ENCODE measurements around the gene FNIP1.
A peak's percentile ranks its signal among the peaks of the same experiment; 100 is the strongest.
"Not testable (repeated sequence)": the region's sequence is repeated elsewhere in the genome, so short reads cannot be mapped to it uniquely, and the experiment has no call there.

Gene FNIP1

GRCh38 chr5:131637694-131638093 lies 159.1 kb downstream of the FNIP1 start:
- no peak for DNase-seq (ENCODE audit: low read depth)

- DNase-seq (ENCODE audit: low read depth) = no peak
Measured at GRCh38 chr5:131635684-131636572, 160.9 kb downstream of the FNIP1 start.

- DNase-seq (ENCODE audit: low read depth) = peak; percentile 92
Measured at GRCh38 chr5:131634996-131635683, 161.7 kb downstream of the FNIP1 start, which contains the start of gene RAPGEF6. RAPGEF6 (minus strand) TSS chr5:131635229; CDS start chr5:131635030, 199 bp downstream.

- peak; percentile 45 for DNase-seq (ENCODE audit: low read depth)
Measured at GRCh38 chr5:131634666-131634995, 162.2 kb downstream of the FNIP1 start.

DNA sequence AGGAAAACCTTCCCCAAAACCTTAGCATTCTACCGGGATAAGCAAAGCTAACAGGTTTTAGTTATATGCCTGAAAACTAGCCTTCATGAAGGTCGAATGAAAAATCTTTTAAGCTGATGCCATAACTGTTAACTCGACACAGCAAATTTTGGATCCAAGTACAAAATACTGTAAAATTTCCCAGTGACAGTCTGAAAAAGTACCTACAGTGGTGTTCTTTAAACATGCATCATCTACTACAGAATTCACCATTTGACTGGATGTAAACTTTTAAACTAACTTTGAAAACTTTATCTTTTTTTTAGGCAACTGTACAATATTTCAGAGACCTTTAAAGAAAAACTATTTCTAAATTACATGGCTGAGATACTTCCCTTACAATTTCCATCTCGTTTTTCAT lies 162.6 kb downstream of the FNIP1 start:
- no peak for DNase-seq (ENCODE audit: low read depth)

DNA sequence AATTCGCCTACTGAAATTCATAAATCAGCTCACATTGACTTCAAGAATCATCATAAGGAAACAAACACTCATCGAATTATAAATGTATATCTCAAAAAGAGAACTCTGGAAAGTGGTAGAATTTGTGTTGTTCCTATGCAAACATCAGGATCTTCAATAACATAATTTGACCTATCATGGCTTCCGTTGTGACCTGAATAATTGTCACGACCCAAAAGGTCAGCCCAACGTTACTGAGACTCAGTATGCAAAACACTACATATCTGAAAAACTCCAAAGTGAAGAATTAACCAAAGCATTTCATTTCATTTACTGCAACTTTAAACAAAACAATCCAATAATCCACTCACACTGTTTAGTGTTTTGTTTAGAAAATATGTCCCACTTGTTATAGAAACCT lies 163.0 kb downstream of the FNIP1 start:
- DNase-seq (ENCODE audit: low read depth) = no peak

- no peak for DNase-seq (ENCODE audit: low read depth)
Measured at GRCh38 chr5:131630963-131631350, 165.9 kb downstream of the FNIP1 start.

DNA sequence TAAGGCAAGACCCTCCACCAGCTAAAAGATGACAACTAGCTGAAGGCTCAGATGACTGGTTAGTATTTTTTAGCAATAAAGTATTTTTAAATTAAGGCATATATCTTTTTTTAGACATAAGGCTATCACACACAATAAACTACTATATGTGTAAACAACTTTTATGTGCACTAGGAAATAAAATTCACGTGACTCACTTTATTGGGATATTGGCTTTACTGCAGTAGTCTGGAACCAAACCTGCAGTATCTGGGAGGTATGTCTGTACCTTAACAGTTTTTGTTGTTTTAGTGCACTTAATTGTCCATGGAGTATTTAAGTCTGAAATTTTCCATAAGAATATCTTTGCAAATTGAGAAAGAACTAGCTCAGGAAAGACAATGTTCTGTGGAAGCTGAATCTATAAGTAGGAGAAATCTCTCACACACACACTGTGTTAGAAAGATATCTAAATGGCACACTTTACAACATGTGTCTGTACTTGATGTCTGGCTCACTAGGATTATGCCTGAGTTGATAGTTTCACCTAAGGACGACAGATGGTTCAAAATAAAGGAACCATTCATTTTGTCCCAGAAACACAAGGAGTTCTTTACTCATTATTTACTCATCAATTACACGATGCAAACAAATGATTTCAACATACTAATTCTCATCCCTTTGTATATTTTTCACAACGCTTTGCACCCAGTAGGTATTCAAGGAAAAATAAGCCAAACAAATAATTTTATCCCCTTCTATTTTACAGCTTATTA lies 166.4 kb downstream of the FNIP1 start:
- no peak for DNase-seq (ENCODE audit: low read depth)

- no peak for DNase-seq (ENCODE audit: low read depth)
Measured at GRCh38 chr5:131628990-131629389, 167.8 kb downstream of the FNIP1 start.

DNA sequence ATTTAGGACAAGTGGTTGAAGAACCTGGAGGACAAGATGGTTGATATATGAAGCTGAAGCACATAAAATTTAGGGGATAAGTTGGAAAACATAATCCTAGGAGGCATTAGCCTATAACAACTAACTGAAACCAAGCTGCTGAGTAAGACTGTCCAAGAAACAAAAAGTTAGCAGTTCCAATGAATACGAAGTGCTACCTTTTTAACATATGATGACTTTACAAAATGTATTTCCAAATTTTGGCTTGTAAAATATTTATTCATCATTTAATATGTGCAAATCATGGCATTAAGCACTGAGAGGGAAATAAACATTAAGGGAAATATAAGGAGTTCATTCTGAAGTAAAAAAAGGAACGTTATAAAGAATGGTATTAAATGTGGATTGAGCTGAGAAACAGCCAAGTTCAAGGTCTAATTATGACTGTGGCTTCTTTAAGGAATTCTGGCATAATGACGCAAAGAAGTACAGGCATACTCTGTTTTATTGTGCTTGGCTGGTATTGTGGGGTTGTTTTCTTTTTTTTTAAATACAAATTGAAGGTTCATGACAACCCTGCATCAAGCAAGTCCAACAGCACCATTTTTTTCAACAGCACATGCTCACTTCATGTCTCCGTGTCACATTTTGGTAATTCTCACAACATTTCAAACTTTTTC lies 169.5 kb downstream of the FNIP1 start:
- DNase-seq (ENCODE audit: low read depth) = no peak

DNA sequence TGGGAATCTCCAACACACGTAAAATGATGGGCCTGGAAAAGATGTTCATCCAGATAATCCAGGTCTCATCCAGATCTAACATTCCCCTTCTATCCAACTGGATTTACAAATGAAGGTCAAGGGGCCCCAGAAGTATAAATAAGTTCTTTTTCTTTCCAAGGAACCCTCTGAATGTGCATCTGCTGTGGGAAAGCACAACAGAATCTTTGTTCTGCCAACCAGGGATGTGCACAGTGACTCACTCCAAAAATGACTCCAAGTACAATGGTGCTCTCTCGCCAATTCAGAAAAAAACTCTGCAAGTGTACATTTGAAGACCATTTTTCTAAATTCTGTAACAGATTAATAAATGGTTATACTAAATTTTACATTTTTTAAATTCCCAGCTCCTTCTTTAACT lies 174.2 kb downstream of the FNIP1 start:
- no peak for DNase-seq (ENCODE audit: low read depth)

DNA sequence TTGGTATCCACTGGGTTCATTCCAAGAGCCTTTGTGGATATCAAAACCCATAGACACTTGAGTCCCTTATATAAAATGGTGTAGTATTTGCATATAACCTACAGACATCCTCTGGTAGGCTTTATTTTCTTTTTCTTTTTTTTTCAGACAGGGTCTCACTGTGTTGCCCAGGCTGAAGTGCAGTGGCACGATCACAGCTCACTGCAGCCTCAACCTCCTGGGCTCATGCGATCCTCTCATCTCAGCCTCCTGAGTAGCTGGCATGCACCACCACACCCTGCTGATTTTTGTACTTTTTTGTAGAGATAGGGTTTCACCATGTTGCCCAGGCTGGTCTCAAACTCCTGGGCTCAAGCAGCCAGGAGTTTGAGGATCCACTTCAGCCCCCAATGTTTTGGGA lies 175.7 kb downstream of the FNIP1 start:
- not testable (repeated sequence) for DNase-seq (ENCODE audit: low read depth)

DNA sequence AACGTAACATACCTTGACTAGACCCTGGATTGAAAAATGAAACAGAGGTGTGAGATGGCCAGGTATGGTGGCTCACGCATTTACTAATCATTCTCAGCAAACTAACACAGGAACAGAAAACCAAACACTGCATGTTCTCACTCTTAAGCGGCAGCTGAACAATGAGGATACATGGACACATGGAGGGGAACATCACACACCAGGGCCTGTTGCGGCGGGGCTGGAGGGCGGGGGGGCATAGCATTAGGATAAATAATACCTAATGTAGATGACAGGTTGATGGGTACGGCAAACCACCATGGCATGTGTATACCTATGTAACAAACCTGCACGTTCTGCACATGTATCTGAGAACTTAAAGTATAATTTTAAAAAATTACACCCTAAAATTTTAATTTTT lies 177.7 kb downstream of the FNIP1 start:
- no peak for DNase-seq (ENCODE audit: low read depth)

DNA sequence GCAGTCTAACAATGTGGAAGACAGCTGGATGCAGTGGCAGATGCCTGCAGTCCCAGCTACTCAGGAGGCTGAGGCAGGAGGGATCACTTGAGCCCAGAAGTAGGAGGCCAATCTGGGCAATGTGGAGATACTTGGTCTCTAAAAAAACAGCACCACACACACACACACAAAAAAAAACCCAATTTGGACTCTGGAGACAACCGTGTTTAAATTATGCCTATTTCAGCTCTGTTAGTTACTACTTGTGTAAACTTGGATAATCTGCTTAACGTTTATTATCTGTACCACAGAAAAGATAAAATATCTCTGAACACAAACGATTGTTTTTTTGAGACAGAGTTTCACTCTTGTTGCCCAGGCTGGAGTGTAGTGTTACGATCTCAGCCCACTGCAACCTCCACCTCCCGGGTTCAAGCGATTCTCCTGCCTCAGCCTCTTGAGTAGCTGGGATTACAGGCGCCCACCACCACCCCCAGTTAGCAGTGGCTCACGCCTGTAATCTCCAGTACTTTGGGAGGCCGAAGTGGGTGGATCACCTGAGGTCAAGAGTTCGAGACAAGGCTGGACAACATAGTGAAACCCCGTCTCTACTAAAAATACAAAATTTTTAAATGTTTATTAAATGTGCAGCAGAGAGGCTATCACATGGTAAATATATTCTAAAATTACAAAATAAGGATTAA lies 179.5 kb downstream of the FNIP1 start:
- no peak for DNase-seq (ENCODE audit: low read depth)

DNA sequence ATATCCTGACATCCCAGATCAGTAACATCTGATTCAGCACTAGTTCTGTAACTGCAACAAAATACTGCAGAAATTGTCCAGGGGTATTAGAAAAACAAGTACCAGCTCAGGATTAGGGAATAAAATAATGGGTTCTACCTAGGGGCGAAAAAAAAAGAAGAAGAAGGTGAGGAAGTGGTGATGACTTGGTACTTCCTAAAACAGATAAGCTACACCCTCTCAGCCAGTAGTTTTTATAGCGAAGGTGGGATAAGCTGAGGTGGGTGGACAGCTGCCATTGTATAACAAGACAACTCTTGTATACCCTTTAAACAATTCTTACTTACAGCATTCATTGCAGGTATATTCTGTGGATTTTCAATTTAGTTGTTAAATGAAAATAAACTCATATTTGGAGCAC lies 180.9 kb downstream of the FNIP1 start:
- DNase-seq (ENCODE audit: low read depth) = no peak

DNA sequence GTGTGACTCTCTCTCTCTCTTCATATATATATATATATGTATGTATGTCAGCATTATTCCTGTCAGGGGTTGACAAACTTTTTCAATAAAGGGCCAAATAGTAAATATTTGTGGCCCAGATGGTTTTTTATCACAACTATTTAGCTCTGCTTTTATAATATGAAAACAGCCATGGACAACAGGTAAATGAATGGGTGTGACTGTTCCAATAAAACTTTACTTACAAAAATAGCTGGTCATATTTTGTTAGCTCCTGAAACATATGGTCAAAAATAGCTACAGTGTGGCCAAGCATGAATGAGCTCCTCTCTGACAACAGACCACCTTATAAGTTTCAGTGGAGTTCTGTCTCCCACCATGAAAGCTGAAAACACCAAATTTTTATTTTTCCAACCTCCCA lies 183.4 kb downstream of the FNIP1 start:
- DNase-seq (ENCODE audit: low read depth) = no peak

GRCh38 chr5:131611064-131611381 lies 185.8 kb downstream of the FNIP1 start:
- no peak for DNase-seq (ENCODE audit: low read depth)

DNA sequence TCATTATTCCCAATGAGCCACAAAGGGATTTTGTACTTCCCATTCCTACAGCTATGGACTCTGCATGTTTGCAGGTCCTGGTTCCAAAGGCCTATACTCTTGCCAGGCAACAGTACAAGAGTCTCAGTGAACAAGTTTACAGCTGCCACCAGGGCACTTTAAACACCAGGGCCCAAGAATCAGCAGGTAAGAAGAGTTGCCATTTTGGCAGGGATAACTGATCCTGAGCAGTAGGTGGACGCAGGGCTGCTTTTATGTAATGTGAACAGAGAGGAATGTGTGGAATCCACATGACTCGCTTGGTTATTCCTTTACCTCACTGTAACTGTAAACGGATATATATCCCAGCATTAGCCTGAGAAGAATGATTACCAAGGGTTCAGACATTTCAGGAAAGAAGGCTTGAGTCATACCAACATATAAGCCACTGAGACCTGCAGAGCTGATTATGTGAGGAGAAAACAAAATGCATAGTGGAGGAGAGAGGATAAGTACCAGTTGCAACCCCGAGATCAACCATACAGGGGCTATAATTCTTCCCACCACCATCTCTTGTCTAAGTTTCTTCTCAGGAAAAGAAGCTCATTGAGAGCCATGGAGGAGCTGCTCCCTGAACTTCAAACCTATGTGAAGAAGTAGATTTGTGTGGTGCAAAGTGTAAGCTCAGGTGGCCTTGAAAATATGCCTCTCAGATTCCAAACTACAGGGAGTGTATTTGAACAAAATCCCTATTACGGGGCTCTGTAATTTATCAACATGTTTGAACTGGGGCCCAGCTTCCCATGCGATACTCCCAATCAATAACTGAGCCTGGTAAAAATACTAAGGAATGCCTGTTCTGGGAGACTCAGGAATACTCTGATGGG lies 186.4 kb downstream of the FNIP1 start:
- no peak for DNase-seq (ENCODE audit: low read depth)

- no peak for DNase-seq (ENCODE audit: low read depth)
Measured at GRCh38 chr5:131609774-131610173, 187.0 kb downstream of the FNIP1 start.

- DNase-seq (ENCODE audit: low read depth) = no peak
Measured at GRCh38 chr5:131608597-131608996, 188.2 kb downstream of the FNIP1 start.

Measured in activated T-cell treated with anti-CD3 and anti-CD28 coated beads for 1 hour (primary cell).